G401 (cell line): ENCODE results near the gene NR1H4. TPM values are rescaled to one million over a fixed set of nuclear protein-coding genes. Genes with fewer than 3 reads are reported as not detected.
"Not testable (repeated sequence)": the region's sequence is repeated elsewhere in the genome, so short reads cannot be mapped to it uniquely, and the experiment has no call there.

Experiments used
- DNase-seq: peaks from one replicate; pipeline ENCODE4 v3.0.0-alpha.2; 2015; ENCODE audit warnings: low spot score
- in situ Hi-C: cut with HindIII; loops from 2 replicates; pipeline ENCODE4 v1.10.0; 2016; ENCODE audit warnings: low sequenced_read_pairs, mixed read lengths
- total RNA-seq: library from RNA; depleted of rRNA; stranded (reverse); fragments of >200 nt; shearing (Covaris generic); gene quantifications from 2 replicates; pipeline ENCODE4 v1.2.3, GENCODE V29; 2014

The NR1H4 gene
- total RNA-seq, 1 experiment from 2014 or later, result not detected

DNA sequence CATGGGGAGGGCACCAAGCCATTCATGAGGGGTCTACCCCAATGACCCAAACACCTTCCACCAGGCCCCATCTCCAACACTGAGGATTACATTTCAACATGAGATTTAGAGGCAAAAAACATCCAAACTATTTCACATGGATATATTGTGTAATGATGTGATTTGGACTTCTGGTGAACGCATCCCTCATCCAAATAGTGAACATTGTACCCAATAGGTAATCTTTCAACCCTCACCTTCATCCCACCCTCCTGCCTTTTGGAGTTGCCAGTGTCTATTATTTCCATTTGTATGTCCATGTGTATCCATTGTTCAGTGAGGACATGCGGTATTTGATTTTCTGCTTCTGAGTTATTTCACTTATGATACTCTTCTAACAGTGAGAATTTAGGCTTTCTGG is 83.7 kb downstream of the NR1H4 start:
- no peak for DNase-seq
- in situ Hi-C loops, result no loop called here

DNA sequence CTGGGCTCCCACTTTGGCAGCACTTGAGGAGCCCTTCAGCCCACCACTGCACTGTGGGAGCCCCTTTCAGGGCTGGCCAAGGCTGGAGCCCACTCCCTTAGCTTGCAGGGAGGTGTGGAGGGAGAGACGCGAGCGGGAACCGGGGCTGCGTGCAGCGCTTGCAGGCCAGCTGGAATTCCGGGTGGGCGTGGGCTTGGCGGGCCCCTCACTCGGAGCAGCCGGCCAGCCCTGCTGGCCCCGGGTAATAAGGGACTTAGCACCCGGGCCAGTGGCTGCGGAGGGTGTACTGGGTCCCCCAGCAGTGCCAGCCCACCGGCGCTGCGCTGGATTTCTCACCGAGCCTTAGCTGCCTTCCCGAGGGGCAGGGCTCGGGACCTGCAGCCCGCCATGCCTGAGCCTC is 85.6 kb downstream of the NR1H4 start:
- DNase-seq, in situ Hi-C loops: not testable (repeated sequence)

DNA sequence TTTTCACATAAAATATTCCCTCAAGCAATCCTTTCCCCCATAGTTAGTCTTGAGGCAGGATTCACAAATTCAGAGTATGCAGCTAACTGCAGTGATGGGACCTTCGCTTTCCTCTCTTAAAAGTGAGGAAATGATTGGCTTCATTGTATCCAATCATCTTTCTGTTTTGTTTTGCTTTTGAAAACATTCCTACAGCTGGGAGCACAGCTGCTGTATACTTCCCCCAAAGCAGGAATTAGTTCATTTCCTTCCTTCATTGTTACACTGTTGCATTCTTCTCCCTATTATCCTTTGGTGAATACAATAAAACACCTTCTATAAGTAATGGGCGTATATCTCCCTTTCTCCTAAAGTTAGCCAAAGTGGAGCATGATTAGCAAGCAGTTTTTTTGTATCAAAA is 90.4 kb downstream of the NR1H4 start:
- in situ Hi-C loops, result loop anchor here (10.0 kb wide), 1 partner anchor 319 kb away; no protein-coding TSS in a partner anchor
- DNase-seq, result no peak

DNA sequence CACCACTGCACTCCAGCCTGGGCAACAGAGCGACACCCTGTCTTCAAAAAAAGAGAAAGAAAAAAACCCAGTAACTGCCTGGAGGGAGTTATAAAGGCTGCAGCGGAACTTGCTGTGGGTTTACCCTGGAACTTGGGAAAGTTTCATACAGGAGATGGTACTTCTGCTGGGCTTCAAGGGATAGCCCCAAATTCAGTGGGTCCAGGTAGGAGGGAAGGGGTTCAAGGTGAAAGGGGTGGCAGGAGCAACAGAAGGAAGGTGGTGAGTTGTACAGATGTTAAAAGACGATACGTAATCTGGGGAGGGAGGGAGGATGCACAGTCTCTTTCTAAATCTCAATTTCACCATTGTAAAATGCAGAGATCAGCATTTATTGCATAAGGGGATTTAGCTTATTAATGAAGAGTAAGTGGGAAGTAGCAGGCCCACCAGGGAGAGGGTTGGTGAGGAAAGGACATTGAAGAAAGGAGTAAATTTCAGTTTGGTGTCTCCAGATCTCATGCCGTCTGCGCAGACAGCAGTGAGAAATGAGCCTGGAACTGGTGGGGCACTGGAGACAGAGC is 91.3 kb downstream of the NR1H4 start:
- no peak for DNase-seq
- in situ Hi-C loops, result loop anchor here (10.0 kb wide), 1 partner anchor 320 kb away; no protein-coding TSS in a partner anchor

DNA sequence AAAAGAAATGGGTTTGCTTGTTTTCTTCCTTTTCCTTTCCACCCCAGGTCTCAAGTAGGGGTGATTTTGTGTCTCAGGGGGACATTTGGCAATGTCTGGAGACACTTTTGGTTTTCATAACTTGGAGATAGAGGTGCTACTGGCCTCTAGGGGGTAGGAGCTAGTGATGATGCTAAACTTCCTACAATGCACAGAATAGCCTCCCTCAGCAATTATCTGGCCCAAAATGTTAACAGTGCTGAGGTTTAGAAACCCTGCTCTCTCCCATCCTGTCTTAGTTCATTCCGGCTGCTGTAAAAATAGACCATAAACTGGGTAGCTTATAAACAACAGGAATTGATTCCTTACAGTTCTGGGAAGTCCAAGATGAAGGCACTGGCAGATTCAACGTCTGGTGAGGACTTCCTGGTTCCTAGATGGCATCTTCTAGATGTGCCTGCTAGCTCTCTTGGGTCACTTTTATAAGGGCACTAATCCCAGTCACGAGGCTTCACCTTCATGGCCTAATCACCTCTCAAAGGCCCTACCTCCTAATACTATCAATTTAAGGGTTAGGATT is 92.4 kb downstream of the NR1H4 start:
- no peak for DNase-seq
- in situ Hi-C loops, result loop anchor here (10.0 kb wide), 1 partner anchor 321 kb away; no protein-coding TSS in a partner anchor

DNA sequence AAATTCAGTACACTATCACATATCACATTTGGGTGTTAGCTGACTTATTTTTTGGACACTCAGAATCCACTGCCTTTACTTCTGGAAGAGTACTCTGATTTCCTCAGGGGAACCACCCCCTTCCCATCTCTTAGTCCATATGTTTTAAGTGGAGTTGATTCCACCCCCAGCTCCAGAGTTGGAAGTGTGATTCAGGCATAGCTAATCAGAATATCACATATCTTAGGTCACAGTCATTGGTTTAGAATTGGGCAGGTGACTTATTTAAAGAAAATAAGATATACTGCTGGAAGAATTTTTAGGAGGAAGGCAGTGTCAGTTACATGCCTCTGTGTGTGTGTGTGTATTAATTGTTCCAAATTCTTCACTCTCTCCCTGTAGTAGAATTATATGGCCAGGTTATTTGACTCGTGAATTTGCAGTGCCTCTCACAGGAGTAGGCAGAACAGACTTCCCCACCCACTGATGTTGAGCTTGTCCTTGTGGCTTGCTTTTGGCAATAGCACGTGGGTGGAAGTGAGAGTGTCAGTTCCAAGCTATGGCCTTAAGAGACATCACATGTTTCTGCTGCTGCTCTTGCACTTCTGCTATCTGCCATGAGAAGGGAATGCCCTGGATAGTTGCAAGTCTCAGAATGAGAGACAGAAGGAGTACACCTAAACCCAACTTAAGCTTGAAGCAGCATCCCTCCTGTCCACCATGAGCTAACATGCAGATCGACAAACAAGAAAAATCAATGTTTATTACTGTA is 93.4 kb downstream of the NR1H4 start:
- in situ Hi-C loops, result loop anchor here (10.0 kb wide), 1 partner anchor 322 kb away; no protein-coding TSS in a partner anchor

DNA sequence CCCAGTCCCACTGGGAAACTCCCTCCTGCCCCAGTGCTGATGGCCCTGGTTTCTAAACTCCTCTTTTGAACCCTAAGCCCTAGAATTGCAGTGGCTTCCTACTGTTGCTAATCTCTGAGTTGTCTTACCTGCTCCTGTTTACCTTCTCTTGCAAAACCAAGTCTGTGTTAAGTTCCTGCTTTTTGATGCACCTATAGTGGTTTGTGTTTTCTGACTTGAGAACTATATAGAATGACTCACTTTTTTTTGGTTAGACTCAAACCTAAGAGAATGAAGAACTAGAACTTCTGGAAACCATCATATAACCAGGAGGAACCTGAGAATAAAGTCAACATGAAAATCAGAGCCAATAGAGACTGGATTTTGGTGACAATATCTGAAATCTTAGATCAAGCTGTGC is 94.3 kb downstream of the NR1H4 start:
- in situ Hi-C loops, result loop anchor here (10.0 kb wide), 1 partner anchor 323 kb away; no protein-coding TSS in a partner anchor
- DNase-seq, result no peak

More for the DNA sequence above, 93.4 kb downstream of the NR1H4 start:
- no peak for DNase-seq

DNA sequence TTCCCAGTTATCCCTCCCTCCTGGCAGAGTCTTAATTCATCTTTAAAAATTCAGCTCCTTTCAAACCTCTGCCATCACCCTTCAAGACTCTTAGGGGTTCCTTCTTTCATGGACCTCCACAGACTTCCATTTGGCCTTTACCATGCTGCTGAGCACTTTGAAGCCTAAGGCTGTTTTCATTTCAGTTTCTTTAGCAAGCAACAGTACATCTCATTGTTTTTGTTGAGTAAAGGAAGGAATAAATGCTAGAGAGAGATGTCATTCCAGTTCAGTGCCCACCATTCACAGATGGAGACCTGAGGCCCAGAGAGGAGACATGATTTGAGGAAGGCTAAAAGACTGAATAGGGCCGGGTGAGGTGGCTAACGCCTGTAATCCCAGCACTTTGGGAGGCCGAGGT is 98.5 kb downstream of the NR1H4 start:
- in situ Hi-C loops, result no loop called here
- no peak for DNase-seq

DNA sequence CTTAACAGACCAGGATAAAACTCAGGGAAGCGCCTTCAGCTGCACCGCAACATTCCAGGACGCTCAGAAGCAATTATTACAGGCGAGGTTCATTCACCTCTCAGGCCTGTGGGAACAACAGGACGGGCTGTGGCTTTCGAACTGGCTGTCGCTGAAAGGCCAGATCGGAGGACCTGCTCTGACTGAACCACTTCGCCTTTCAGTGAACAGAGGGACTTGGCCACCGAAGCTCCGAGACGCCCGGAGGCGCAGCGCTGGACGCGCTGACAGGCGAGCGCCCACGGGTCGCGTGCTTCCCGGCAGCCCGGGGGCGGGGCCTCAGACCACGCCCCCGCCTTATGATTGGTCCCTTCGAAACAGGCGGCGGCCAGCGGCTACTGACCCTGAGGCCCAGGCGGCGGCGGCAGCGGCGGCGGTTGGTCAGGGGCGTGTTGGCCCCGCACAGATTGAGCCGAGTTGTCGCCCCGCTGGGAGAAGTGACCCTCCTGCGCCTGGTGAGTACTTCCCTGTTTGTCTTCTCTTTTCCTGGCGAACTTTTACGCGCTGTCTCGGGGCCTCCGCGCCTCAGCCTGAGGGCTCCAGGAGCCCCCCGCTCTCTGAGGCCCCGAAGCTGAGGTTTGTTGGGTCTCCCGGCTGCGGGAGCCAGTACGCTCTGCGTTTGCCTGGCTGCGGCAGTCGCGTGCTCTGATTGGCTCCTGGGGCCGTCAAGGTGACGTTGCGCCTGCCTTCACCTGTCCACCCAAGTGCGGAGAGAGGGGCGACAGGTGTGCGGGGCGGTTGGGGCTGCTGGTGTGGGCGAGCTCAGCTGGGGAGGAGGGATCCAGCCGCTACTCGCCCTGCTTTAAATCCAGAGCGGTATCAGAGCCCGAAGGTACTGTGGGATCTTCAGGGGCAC is 99.9 kb downstream of the NR1H4 start, which contains the start of gene GAS2L3:
Gene GAS2L3 (plus strand): TSS at position 393 of the 895 bp plus-strand sequence. CDS start 21,221 bp downstream, outside the sequence.
- peak; percentile 72 for DNase-seq
- in situ Hi-C loops, result no loop called here

DNA sequence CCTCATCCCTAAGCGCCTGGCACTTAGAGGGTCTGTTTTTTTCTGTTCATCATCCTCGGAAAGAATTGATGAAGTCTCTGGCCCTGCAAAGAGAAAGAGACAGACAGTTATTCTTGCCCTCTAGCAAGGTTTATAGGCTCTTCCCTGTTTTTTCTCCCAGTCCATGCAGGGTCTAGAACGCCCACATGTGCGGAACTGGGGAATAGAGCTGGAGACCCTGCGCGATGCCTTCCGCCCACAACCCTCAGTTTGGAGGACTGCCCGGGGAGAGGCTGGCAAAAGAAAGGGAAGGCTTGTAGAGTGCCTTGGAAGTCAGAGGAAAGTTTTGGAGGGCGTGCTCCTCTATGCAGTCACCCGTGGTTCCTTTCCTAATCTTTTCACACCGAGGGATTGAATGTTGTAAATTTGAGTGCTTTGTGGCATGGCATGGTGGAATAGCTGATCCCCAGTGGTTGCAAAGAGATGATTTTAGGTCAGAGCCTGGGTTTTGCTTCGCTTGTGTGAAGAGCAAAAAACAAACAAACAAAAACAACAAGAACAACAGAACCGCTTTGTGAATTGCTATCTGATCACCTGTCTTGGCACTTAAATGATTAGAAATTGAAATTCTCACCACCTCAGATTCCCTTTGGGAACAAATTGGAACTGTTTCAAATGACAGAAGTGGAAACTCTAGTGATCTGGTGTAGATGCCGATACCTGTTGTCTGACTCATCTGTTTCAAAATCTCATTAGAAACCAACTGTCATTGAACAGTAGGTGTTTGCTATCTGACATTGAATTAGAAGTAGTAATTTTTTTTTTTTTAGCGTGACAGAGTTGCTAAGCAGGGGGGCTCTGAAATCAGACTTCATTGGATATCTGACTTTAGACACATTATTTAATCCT is 100.8 kb downstream of the NR1H4 start:
- DNase-seq, result no peak

DNA sequence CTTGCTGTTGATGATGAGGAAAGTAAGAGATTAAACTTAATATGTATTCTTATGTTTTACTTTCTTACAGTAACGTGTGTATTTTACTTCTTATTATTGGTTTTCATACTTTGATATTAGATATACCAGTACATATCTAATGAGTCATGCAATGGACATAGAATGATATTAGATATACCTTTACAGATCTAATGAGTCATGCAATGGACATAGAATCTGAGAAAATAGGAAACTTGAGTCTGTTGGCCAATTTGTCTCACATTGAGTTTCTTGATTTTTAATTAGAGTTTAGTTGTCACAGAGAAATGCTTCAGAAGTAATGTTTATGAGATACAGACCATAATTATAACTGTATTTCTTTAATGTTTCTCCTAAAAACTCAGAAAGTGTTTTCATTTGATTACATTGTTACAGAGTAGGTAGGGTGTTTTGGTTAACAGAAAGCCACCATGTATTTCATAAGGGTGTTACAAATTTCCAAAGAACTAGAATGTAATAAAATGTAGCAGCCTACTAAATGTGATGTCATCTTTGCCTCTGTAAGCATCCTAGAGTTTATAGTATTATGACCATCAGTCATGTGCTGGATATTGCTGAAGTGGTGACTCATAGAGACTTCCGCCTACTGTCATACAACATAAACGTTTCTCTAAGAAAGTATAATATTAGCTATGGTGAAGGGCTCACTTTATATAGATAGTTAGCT is 102.8 kb downstream of the NR1H4 start:
- no peak for DNase-seq
- in situ Hi-C loops, result no loop called here

More for the DNA sequence above, 100.8 kb downstream of the NR1H4 start:
- in situ Hi-C loops, result no loop called here

DNA sequence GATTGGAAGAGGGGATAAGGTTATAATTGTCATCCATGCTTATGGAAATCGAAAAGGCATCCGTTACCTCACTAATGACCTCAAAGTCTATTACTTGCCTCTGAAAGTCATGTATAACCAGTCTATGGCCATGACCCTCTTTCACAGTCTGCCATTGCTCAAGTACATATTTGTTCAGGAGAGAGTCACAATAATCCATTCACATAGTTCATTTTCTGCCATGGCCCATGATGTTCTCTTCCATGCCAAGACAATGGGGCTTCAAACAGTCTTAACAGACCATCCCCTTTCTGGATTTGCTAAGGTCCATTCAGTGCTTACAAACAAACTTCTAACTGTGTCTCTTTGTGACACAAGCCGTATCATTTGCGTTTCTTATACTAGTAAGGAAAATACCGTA is 105.3 kb downstream of the NR1H4 start:
- in situ Hi-C loops, result no loop called here

DNA sequence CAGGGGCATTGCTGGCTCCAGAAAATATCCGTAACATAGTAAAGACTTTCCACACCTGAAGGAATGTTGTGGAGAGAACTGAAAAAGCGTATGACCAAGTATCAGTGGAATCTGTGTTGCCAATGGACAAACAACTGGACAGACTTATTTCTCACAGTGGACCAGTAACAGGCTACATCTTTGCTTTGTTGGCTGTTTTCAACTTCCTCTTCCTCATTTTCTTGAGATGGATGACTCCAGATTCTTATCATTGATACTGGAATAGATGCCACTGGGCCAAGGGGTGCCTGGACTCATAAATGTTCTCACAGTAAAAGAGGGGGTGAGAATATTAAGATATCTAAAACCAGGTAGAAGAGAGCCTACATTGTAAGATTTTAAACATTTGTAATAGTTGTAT is 106.2 kb downstream of the NR1H4 start:
- in situ Hi-C loops, result no loop called here

More for the DNA sequence above, 105.3 kb downstream of the NR1H4 start:
- DNase-seq, result no peak

DNA sequence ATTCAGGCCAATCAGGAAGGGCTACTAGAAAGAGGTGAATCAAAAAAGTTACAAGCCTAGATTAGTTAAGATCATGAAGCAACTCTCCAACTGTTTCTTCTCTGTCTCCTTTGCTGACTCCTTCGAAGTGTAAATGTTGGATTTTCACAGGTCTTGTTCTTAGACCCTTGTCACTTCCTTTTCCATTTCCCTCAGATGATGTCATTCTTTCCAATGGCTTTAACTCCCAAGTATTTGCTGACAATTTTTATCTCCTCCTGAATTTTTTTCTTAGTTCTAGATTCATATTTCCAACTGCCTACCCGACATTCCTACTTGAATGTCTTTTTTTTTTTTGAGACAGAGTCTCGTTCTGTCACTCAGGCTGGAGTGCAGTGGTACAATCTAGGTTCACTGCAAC is 110.6 kb downstream of the NR1H4 start:
- in situ Hi-C loops, result no loop called here
- DNase-seq, result no peak

More for the DNA sequence above, 106.2 kb downstream of the NR1H4 start:
- no peak for DNase-seq

DNA sequence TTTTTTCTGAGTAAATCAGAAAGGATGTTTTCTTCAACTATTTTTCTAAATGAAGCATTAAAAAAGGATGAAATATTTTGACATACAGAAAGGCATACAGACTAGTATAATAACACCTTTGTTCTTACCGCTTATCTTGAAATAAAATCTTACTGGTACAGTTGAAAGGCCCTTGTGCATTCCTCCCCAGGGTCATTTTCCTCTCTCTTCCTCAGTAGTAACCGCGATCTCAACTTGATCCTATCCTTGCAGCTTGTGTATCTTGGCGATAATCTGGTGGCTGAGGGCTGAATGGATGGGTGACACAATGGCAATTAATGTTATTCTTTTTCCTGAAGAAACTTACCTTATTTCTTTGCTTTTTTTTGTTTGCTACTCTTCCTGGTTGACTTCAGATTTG is 118.3 kb downstream of the NR1H4 start:
- no peak for DNase-seq
- in situ Hi-C loops, result no loop called here

DNA sequence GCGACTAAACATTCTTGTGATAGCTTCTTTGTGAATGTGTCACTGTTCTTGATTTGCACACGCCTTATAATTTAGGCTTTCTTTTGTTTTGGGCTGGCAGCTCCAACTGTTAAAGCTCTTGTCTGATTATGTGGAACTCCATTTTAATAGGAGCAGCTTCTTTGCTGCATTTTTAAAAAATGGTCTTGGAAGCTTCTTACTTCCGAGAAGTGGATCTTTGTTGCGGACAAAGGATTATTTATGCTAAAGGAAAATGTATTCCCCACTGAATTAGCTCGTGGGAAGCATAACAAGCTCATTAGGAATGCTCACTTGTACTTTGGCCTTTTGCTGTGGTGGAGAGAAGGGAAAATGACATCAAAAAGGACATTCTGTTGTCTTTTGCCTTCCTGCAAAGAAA is 119.8 kb downstream of the NR1H4 start:
- no peak for DNase-seq
- in situ Hi-C loops, result no loop called here

DNA sequence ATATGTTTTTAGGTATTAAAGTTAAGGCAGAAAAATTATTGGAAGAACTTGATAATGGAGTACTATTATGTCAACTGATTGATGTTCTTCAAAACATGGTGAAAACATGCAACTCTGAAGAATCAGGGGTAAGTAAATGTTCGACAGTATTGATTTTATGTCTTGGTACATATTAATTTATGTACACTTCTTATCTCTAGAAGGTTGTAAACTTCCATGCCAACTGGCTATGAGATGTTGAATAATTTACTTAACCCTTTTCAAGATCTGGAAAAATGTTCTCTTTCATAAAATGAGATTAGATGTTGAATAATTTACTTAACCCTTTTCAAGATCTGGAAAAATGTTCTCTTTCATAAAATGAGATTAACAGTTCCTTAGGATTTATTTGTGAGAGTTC is 128.0 kb downstream of the NR1H4 start:
- in situ Hi-C loops, result no loop called here
- DNase-seq, result no peak

DNA sequence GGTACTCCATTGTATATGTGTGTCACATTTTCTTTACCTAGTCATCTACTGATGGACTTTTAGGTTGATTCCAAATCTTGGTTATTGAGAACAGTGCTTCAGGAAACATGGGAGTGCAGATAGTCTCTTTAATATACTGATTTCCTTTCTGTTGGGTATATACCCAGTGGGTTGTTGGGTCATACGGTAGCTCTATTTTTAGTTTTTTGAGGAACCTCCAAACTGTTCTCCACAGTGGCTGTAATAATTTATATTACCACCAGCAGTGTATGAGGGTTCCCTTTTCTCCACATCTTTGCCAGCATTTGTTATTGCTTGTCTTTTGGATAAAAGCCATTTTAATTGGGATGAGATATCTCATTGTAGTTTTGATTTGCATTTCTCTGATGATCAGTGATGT is 129.3 kb downstream of the NR1H4 start:
- in situ Hi-C loops, DNase-seq: not testable (repeated sequence)
